NCI-H146 treated with DMSO at 0.1 percent for 48 hours (cell line): ENCODE results near the gene LMLN.
"Not testable (repeated sequence)": the region's sequence is repeated elsewhere in the genome, so short reads cannot be mapped to it uniquely, and the experiment has no call there.

Experiments
- DNase-seq: peaks from one replicate; lab custom pipeline; 2025; ENCODE audit not compliant: unreplicated experiment; lab: John Stamatoyannopoulos, UW

LMLN gene

DNA sequence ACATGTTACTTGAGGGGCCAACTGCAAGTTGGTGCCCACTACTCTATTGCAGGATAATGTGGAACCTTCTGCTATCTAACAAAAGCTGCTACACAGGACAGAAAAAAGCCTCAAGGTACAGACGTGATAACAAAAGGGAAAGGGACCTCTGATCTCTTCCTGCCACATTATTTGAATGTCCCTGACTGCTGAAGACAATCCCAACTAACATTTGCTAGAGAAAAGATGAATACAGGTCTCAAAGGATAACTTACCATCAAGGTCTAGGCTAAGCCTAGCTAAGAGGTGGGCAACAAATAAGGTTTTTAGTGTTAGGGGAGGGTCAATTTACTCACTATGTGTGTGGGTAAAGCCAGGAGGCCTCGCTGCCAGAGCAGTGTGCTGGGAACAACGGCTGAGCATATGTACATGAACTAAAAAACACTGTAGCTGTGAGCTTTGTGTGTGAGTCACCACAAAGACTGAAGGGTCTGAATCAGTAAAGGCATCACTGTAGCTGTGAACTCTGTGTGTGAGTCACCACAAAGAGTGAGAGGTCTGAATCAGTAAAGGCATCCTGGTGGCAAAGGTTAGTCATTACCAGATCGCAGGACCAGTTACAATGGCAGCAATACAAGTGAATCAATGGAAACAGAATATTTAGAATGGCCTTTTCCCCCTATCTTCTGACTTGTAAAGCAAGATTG, 111.7 kb downstream of the LMLN start:
- DNase-seq, result no peak

DNA sequence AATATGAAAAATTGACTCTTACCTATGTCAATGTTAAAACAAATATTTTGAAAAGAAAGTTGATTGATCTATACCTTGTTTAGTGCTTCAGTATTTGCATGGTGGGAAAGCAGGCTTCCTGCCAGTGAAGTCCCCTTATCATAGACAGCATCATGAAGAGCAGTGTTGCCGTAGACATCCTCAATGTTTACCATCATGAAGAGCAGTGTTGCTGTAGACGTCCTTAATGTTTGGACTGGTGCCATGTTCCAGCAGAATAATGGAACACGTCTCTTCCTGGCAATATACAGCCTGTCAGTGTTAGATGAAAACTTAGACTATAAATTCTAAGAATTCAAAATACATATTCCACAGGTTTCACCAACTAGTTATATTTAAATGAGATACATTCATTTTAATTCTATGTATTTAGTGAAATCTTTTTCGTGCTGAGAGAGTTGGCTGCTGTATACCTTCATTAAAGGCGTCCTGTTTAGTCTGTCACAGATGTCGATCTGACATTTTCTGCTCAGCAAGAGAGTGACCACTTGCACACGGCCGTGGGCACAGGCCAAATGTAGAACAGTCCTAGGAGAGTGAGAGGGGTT, 116.8 kb downstream of the LMLN start:
- no peak for DNase-seq

DNA sequence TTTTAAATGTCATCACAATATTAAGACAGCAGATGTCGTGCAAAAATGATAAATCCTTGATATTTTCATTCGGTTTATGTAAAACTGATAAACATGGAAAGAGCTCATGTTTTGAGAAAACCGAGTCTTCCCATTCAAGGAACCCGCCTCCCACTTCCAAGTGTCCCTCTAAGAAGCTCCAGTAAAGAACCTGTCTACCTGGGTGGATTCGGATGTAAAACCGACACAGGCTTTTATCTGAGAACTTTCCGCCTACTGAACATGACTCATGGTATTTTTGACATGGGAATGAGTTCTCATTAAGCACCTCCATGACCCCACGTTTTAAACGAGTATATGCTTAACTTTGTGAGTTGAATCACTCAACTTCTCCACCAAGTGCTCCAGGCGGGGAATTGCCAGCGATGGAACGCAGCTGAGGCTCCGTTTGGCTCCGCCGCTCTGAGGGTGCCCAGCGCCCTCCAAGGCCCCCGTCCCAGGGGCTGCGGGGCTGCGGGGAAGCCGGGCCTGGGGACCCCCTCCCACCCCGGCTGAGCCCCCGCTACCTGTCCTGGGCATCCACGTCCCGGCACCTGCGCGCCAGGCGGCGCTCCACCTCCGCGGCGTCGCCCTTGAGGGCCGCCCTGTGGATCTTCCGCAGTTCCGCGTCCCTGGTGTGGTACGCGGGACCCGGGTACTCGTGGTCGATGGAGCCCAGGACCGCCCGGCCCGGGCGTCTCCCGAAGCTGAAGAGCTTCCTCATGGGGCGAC, 119.9 kb downstream of the LMLN start:
- no peak for DNase-seq

DNA sequence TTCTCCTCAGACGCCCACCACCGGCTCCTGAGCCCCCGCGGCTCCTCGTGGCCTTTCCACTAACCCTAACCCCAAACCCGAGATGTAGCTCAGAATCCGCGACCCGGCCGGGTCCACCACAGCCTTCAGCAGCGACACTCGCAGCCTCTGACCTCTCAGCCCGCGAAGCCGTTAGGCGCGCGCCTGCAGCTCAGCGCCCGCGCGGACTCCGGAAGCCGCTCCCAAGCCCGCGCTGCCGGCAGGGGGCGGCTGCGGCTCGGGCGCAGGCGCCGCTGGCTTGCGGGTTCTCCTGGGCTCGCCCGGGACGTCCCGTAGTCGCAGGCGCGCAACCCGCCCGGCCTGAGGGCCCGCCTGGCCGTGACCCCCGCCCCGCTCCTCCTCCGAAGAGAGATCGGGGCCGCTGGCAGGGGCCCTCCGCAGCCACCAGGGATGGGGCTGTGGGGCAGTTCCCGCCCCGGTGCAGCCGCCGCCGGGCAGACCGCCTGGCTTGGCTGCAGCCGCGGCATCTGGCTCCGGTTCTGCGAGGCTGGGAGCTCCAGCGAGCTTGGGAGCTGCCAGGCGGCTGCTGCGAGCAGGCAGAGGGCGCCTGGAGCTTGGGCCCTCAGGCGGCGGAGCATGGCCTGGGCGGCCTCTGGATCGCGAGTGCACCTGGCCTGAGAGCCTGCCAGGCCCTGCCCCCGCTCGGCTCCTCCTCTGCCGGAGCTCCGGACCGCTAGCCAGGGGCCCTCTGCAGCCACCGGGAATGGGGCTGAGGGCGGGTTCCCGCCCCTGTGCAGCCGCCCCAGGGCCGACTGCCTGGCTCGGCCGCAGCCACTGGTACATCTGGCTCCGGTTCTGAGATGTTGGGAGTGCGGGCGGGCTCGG, 120.7 kb downstream of the LMLN start:
- DNase-seq, result peak; percentile 62

DNA sequence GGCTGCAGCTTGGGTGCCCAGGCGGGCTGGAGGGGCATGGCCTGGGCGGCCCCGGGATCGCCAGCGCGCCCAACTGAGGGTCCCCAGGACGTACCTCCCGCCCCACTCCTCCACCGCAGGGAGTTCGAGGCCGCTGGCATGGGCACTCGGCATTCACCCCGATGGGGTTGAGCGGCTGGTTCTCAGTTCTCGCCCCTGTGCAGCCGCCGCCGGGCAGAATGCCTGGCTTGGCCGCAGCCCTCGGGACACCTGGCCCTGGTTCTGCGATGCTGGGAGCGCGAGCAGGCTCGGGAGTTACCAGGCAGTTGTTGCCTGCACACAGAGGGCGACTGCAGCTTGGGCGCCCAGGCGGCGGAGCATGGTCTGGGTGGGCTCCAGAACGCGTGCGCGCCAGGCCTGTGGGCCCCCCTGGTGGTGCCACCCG, 121.4 kb downstream of the LMLN start:
- no peak for DNase-seq

DNA sequence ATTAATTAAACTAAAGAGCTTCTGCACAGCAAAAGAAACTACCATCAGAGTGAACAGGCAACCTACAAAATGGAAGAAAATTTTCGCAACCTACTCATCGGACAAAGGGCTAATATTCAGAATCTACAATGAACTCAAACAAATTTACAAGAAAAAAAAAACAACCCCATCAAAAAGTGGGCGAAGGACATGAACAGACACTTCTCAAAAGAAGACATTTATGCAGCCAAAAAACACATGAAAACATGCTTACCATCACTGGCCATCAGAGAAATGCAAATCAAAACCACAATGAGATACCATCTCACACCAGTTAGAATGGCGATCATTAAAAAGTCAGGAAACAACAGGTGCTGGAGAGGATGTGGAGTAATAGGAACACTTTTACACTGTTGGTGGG, 122.2 kb downstream of the LMLN start:
- DNase-seq, result not testable (repeated sequence)

DNA sequence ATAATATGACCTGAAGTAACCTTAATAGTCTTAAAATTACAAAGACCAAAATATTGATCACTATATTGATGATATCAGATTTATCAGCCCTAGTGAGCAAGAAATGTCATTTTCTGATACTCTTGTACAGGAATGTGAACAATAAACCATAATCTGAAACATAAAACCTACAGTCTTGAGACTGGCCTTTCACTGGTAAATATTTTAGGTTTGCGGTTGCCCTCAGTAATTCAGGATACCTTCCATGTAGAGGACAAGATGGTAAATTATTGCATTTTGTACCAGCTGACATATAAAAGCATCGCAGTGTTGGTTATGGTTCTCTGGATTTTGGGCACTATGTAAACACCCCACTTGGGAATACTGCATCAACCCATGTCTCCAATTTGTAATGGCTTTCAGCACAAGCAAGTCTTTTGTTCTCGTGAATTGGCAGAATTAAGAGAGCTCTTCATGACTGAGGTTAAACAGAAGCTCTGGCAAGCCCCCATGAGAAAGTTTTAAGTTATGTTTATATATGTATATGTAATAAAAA, 128.5 kb downstream of the LMLN start:
- DNase-seq, result no peak

DNA sequence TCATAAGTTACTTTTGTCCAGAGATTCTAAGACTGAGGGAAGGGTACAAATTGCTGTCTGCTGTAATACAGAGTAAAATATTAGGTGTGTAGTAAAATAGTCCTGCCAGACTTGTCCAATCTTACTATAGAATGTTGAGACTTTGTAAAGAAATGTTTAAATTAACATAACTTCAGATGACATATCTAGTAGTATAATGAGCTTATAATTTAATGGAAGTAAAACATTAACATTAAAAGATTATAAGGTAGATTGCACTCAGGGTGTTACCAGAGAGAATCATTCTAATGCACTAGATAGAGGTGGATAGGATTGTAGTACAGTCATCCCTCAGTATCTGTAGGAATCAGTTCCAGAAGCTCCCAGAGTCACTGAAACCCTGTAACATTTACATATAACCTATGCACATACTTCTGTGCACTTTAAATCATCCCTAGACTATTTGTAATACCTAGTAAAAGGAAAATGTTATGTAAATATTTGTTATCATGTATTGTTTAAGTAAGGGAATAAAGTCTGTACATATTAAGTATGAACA, 130.8 kb downstream of the LMLN start:
- no peak for DNase-seq

DNA sequence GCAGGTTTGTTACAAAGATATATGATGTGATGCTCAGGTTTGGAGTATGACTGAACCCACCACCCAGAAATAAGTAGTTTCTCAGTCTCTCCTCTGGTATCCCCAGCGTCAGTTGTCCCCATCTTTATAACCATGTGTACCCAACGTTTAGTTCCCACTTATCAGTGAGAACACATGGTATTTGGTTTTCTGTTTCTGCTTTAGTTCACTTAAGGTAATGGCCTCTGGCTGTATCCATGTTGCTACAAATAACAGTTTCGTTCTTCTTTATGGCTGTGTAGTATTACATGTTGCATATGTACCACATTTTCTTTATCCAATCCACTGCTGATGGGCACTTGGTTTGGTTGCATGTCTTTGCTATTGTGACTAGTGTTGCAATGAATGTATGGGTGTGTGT, 132.3 kb downstream of the LMLN start:
- no peak for DNase-seq

DNA sequence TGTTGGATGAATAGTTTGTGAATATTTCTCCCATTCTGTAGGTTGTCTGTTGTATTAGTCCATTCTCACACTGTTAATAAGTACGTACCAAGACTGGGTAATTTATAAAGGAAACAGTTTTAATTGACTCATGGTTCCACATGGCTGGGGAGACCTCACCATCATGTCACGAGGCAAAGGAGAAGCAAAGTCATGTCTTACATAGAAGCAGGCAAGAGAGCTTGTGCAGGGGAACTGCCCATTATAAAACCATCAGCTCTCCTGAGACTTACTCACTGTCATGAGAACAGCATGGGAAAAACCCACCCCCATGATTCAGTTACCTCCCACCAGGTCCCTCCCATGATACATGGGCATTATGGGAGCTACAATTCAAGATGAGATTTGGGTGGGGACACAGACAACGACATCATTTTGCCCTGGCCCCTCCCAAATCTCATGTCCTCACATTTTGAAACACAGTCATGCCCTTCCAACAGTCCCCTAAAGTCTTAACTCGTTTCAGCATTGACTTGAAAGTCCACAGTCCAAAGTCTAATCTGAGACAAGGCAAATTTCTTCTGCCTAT, 133.2 kb downstream of the LMLN start:
- DNase-seq, result no peak
